Right lobe of liver (tissue), 4 donors: ENCODE results near the gene TBX18.

ENCODE experiments used
- POLR2A ChIP-seq: fragments of 450-650 bp; IDR thresholded peaks from one replicate; pipeline ENCODE4 v1.6.1; 2017; ENCODE audit warnings: antibody characterized with exemption, mild to moderate bottlenecking
- TF ChIP-seq, protein P1 (sequence below), 4 donors: fragments of 200-600 bp in 3 of 4; fragments of 450-650 bp in 1 of 4; IDR thresholded peaks; one replicate each; pipeline versions ENCODE4 v1.5.1 to v1.8.0; 2016 to 2022; ENCODE audit warnings: antibody characterized with exemption in 4 of 4, mild to moderate bottlenecking in 2 of 4
- donor health status: DM: no; HTN: no; CAD: no.
- donor health status: DM: no; HTN: no; CAD: no.
- donor health status: DM: no; HTN: yes; CAD: no.

DNA sequence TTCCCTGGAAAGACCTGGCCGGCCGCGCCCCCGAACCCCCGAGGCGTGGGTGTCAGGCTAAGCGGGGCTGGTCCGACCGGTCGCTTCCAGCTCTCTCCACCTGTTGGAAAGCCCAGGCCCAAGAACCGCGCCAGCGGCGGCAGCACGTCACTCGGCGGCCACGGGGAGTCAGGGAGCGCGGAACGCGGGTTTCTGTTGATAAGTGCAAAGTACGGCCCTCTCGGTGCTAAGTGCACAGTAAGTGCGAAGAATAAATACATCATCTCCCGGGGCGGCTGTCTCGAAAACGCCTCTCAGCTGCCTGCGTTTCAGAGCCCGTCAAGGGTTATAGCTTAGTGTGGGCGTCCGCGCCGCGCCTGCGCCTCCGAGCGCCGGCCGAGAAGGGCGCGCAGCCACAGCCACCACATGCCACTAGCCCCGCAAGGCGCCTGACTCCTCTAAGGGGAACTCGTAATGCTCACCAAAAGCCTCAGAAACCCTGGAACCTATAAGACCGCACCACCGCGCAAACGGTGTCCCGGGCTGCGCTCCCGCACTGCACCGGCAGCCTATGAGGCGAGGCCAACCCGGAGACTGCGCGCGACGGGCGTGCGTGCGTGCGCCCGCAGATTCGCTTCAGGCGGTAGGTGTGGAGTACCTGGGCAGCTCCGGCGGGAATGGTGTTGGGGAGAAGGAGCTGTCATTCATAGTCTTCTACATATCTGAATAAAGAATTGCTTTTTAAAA lies 9.2 kb upstream of the TBX18 start:
- TF ChIP-seq, protein P1, sequence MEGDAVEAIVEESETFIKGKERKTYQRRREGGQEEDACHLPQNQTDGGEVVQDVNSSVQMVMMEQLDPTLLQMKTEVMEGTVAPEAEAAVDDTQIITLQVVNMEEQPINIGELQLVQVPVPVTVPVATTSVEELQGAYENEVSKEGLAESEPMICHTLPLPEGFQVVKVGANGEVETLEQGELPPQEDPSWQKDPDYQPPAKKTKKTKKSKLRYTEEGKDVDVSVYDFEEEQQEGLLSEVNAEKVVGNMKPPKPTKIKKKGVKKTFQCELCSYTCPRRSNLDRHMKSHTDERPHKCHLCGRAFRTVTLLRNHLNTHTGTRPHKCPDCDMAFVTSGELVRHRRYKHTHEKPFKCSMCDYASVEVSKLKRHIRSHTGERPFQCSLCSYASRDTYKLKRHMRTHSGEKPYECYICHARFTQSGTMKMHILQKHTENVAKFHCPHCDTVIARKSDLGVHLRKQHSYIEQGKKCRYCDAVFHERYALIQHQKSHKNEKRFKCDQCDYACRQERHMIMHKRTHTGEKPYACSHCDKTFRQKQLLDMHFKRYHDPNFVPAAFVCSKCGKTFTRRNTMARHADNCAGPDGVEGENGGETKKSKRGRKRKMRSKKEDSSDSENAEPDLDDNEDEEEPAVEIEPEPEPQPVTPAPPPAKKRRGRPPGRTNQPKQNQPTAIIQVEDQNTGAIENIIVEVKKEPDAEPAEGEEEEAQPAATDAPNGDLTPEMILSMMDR (IDR thresholded peaks at IDR 0.05): no peak
- no peak for TF ChIP-seq POLR2A
